Measurements from ENCODE around the gene TEX54.
"Not testable (repeated sequence)": the region's sequence is repeated elsewhere in the genome, so short reads cannot be mapped to it uniquely, and the experiment has no call there.

The TEX54 gene

DNA sequence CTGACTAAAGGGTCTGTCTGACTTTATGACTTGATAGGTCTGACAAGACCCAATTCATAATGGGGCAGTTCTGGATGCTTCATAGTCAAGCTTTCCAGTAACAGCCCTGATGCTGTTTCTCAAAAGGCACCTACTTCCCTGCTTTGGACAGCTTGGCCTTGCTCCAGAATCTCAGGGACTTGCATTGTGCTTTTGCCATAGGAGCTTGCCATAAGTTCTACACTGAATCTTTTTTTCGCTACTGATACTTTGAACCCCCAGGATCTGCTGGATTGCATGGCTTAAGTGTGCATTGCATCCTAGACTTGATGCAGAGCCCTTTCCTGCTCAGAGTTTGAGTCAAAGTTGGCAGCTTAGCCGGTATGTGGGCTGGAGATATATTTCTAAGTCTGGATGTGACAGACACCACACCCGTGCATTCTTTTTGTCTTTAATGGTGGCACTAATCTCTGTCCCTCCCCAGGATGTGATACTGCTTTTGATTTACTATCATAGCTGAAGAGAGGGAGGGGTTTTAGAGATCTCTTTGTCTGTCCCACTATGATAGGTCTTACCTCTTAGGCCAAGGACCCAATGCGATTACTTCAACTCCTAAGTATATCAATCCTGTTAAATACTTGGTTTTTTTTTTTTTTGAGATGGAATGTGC, 31.2 kb upstream of the TEX54 start:
- ChIA-PET CTCF (interaction anchor here (0.8 to 5.3 kb wide), 13 partner anchors 7 to 439 kb away, joined by 3 to 62 read pairs (median 3); partner anchors contain the start of genes SLC3A2 and TMEM179B), POLR2A (interaction anchor here (0.6 to 1.7 kb wide), 5 partner anchors 8 to 240 kb away, joined by 4 to 7 read pairs (median 6); partner anchors contain the start of gene STX5)
- no peak for DNase-seq (ENCODE audit: extremely low spot score)
- TF ChIP-seq, protein P1, sequence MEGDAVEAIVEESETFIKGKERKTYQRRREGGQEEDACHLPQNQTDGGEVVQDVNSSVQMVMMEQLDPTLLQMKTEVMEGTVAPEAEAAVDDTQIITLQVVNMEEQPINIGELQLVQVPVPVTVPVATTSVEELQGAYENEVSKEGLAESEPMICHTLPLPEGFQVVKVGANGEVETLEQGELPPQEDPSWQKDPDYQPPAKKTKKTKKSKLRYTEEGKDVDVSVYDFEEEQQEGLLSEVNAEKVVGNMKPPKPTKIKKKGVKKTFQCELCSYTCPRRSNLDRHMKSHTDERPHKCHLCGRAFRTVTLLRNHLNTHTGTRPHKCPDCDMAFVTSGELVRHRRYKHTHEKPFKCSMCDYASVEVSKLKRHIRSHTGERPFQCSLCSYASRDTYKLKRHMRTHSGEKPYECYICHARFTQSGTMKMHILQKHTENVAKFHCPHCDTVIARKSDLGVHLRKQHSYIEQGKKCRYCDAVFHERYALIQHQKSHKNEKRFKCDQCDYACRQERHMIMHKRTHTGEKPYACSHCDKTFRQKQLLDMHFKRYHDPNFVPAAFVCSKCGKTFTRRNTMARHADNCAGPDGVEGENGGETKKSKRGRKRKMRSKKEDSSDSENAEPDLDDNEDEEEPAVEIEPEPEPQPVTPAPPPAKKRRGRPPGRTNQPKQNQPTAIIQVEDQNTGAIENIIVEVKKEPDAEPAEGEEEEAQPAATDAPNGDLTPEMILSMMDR (IDR thresholded peaks at IDR 0.05; ENCODE audit: control extremely low read depth, extremely low read depth, low read depth, missing control alignments): no peak

GRCh38 chr11:62861564-62862192, 29.0 kb upstream of the TEX54 start:
- ChIA-PET POLR2A (interaction anchor here (0.6 to 2.4 kb wide), 8 partner anchors 9 to 288 kb away, joined by 3 to 15 read pairs (median 4); partner anchors contain the start of genes C11orf98, CSKMT and SLC3A2), CTCF (interaction anchor here (0.8 to 5.3 kb wide), 15 partner anchors 8 to 167 kb away, joined by 3 to 62 read pairs (median 4); partner anchors contain the start of genes POLR2G, SLC3A2, TEX54 and TMEM179B)
- not testable (repeated sequence) for DNase-seq (ENCODE audit: extremely low spot score)

- no peak for DNase-seq (ENCODE audit: extremely low spot score)
- CTCF ChIA-PET: interaction anchor here (0.8 to 5.3 kb wide), 10 partner anchors 7 to 99 kb away, joined by 3 to 62 read pairs (median 4); partner anchors contain the start of genes POLR2G, SLC3A2, TEX54 and TMEM179B
- TF ChIP-seq, protein P1 (IDR thresholded peaks at IDR 0.05; ENCODE audit: control extremely low read depth, extremely low read depth, low read depth, missing control alignments): no peak
Measured at GRCh38 chr11:62860835-62861563, 28.4 kb upstream of the TEX54 start.

DNA sequence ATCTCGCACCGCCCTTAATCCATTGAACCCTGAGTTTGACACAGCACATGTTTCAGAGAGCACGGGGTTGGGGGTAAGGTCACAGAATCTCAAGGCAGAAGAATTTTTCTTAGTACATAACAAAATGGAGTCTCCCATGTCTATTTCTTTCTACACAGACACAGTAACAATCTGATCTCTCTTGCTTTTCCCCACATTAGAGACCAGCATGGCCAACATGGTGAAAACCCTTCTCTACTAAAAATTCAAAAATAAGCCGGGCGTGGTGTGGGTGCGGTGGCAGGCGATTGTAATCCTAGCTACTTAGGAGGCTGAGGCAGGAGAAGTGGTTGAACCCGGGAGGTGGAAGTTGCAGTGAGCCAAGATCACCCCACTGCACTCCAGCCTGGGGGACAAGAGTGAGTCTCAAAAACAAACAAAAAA, 26.7 kb upstream of the TEX54 start:
- CTCF ChIA-PET: interaction anchor here (0.7 kb wide), 1 partner anchor 22 kb away, joined by 3 read pairs; no protein-coding TSS in a partner anchor
- POLR2A ChIA-PET: not testable (repeated sequence)

More at GRCh38 chr11:62860835-62861563, 28.4 kb upstream of the TEX54 start:
- POLR2A ChIA-PET: interaction anchor here (0.5 to 2.4 kb wide), 6 partner anchors 9 to 1330 kb away, joined by 4 to 15 read pairs (median 4); partner anchors contain the start of genes C11orf98, CSKMT and SLC3A2

GRCh38 chr11:62858201-62858600, 25.6 kb upstream of the TEX54 start:
- POLR2A ChIA-PET: interaction anchor here (0.6 to 9.0 kb wide), 4 partner anchors 18 to 957 kb away, joined by 3 to 236 read pairs (median 6); partner anchors contain the start of gene WDR74
- TF ChIP-seq, protein P1 (IDR thresholded peaks at IDR 0.05; ENCODE audit: control extremely low read depth, extremely low read depth, low read depth, missing control alignments): no peak
- DNase-seq (ENCODE audit: extremely low spot score): no peak
- CTCF ChIA-PET: interaction anchor here (0.8 to 1.3 kb wide), 7 partner anchors 19 to 193 kb away, joined by 3 to 11 read pairs (median 3); partner anchors contain the start of genes C11orf98, CSKMT and SLC3A2

More for the DNA sequence above, 26.7 kb upstream of the TEX54 start:
- not testable (repeated sequence) for DNase-seq (ENCODE audit: extremely low spot score)

- POLR2A ChIA-PET: interaction anchor here (0.6 to 9.0 kb wide), 5 partner anchors 17 to 958 kb away, joined by 3 to 236 read pairs (median 4); partner anchors contain the start of gene WDR74
- CTCF ChIA-PET: interaction anchor here (0.8 to 1.4 kb wide), 8 partner anchors 20 to 192 kb away, joined by 3 to 11 read pairs (median 3); partner anchors contain the start of genes C11orf98, CSKMT, SLC3A2 and ZBTB3
- TF ChIP-seq, protein P1 (IDR thresholded peaks at IDR 0.05; ENCODE audit: control extremely low read depth, extremely low read depth, low read depth, missing control alignments): no peak
- no peak for DNase-seq (ENCODE audit: extremely low spot score)
Measured at GRCh38 chr11:62857541-62857982, 24.9 kb upstream of the TEX54 start.
